Neural cell (in vitro differentiated cells): ENCODE results near the gene EYS. TPM values are rescaled to one million over a fixed set of nuclear protein-coding genes. Genes with fewer than 3 reads are reported as not detected.

Experiments
- H2AFZ ChIP-seq: fragments of 200-600, 300-800 bp; sonication (generic), shearing (Covaris generic); 2 replicates; pipeline ENCODE4 v1.6.0; 2014; ENCODE audit warnings: low read depth, mild to moderate bottlenecking, antibody characterized with exemption, low read length, moderate library complexity
- H3F3A ChIP-seq: fragments of 200-600 bp; shearing (Covaris generic); 2 replicates; pipeline ENCODE4 v1.6.1; 2016; ENCODE audit warnings: mild to moderate bottlenecking, moderate library complexity, mixed read lengths, antibody characterized with exemption, low read length; ENCODE audit not compliant: insufficient read depth, poor library complexity, severe bottlenecking
- H3K27ac ChIP-seq: fragments of 200-600, 300-800 bp; sonication (generic), shearing (Covaris generic); 2 replicates; pipeline ENCODE4 v1.5.1; 2014; ENCODE audit warnings: mild to moderate bottlenecking, low read length, moderate library complexity
- H3K27me3 ChIP-seq: fragments of 300-800, 200-600 bp; sonication (generic), shearing (Covaris generic); 2 replicates; pipeline ENCODE4 v1.6.0; 2014; ENCODE audit warnings: mild to moderate bottlenecking, low read depth, low read length, moderate library complexity; ENCODE audit not compliant: insufficient read depth
- H3K36me3 ChIP-seq: fragments of 300-800, 200-600 bp; sonication (generic), shearing (Covaris generic); 2 replicates; pipeline ENCODE4 v1.5.1; 2014; ENCODE audit warnings: mild to moderate bottlenecking, antibody characterized with exemption, low read length, moderate library complexity; ENCODE audit not compliant: insufficient read depth
- H3K4me2 ChIP-seq: fragments of 300-800, 200-600 bp; sonication (generic), shearing (Covaris generic); 2 replicates; pipeline ENCODE4 v1.6.0; 2014; ENCODE audit warnings: mild to moderate bottlenecking, low read length
- H3K4me3 ChIP-seq: fragments of 300-800, 200-600 bp; sonication (generic), shearing (Covaris generic); 2 replicates; pipeline ENCODE4 v1.5.1; 2014; ENCODE audit warnings: mild to moderate bottlenecking, low read length, moderate library complexity
- H3K79me2 ChIP-seq: fragments of 200-600 bp; shearing (Covaris generic); replicated peaks from 2 replicates; pipeline ENCODE4 v1.6.0; 2014; ENCODE audit warnings: mild to moderate bottlenecking, low read length, moderate library complexity; ENCODE audit not compliant: insufficient read depth
- H3K9ac ChIP-seq: fragments of 300-800, 200-600 bp; sonication (generic), shearing (Covaris generic); 2 replicates; pipeline ENCODE4 v1.6.1; 2016; ENCODE audit warnings: mild to moderate bottlenecking, low read length, mixed read lengths
- H3K9me2 ChIP-seq: fragments of 200-600 bp; shearing (Covaris generic); 2 replicates; pipeline ENCODE4 v1.6.1; 2016; ENCODE audit warnings: mild to moderate bottlenecking, low read length, mixed read lengths; ENCODE audit not compliant: insufficient read depth
- H3K9me3 ChIP-seq: fragments of 200-600, 300-800 bp; sonication (generic), shearing (Covaris generic); 2 replicates; pipeline ENCODE4 v1.6.1; 2016; ENCODE audit warnings: mild to moderate bottlenecking, mixed run types, low read length, moderate library complexity, mixed read lengths
- H4K20me1 ChIP-seq: fragments of 200-600 bp; shearing (Covaris generic); 2 replicates; pipeline ENCODE4 v1.6.1; 2016; ENCODE audit warnings: mild to moderate bottlenecking, mixed run types; ENCODE audit not compliant: insufficient read depth
- EP300 ChIP-seq: fragments of 450-650 bp; conservative IDR thresholded peaks from 2 replicates; pipeline ENCODE4 v1.6.1; 2014; ENCODE audit warnings: antibody characterized with exemption, mild to moderate bottlenecking, moderate library complexity; ENCODE audit not compliant: poor library complexity, severe bottlenecking
- MXI1 ChIP-seq: fragments of 450-650 bp; conservative IDR thresholded peaks from 2 replicates; pipeline ENCODE4 v1.6.1; 2014; ENCODE audit warnings: antibody characterized with exemption, mild to moderate bottlenecking; ENCODE audit not compliant: poor library complexity, severe bottlenecking
- POLR2AphosphoS5 ChIP-seq: IDR thresholded peaks from 2 replicates; pipeline ENCODE4 v1.6.1; 2012
- RAD21 ChIP-seq: fragments of 450-650 bp; conservative IDR thresholded peaks from 2 replicates; pipeline ENCODE4 v1.6.1; 2014; ENCODE audit warnings: antibody characterized with exemption, mild to moderate bottlenecking, moderate library complexity
- REST ChIP-seq: IDR thresholded peaks from 2 replicates; pipeline ENCODE4 v1.6.1; 2012; ENCODE audit warnings: borderline replicate concordance
- SMC3 ChIP-seq: fragments of 450-650 bp; conservative IDR thresholded peaks from 2 replicates; pipeline ENCODE4 v1.6.1; 2014; ENCODE audit warnings: antibody characterized with exemption, mild to moderate bottlenecking, moderate library complexity; ENCODE audit not compliant: poor library complexity
- TAF1 ChIP-seq: IDR thresholded peaks from 2 replicates; pipeline ENCODE4 v1.6.1; 2012; ENCODE audit warnings: low read depth
- polyA plus RNA-seq: library from polyadenylated mRNA; depleted of rRNA; stranded (reverse); fragments of >200 nt; gene quantifications from 2 replicates; pipeline ENCODE4 v1.2.3, GENCODE V29; 2014
- TF ChIP-seq, protein P1 (sequence below): fragments of 450-650 bp; IDR thresholded peaks from 2 replicates; pipeline ENCODE4 v1.5.1; 2014; ENCODE audit warnings: antibody characterized with exemption, mild to moderate bottlenecking, moderate library complexity; ENCODE audit not compliant: poor library complexity, severe bottlenecking

EYS gene
- polyA plus RNA-seq, 1 donor from 2014 or later = 0.38 TPM

DNA sequence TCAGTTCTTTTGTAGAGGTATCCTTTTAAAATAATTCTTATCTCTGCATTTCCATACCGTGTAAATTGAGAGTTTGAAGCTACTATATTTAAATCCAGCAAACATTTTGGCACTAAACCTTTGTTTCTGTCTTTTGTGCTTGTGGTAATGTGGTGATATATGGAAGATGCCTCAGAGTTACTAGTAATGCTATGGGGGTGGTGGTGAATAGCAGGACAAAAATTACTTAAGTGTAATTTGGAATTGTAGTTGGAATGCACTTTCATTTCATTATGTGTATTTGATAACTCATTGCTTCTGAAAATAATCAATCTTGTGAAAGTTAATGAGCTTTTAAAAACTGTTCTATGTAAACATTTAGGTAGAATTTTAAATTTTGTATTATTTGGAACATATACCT, 1666.9 kb downstream of the EYS start:
- no peak overlapping the region for H2AFZ ChIP-seq
- H3K9me3 ChIP-seq = no peaks in the 10 kb centered on the region
- H3K79me2 ChIP-seq = no peaks in the 10 kb centered on the region
- no peak overlapping the region for H3K4me2 ChIP-seq
- H3K27ac ChIP-seq = no peak overlapping the region
- H4K20me1 ChIP-seq = no peaks in the 10 kb centered on the region
- no peaks in the 10 kb centered on the region for H3K27me3 ChIP-seq
- H3F3A ChIP-seq = no peaks in the 10 kb centered on the region
- no peaks in the 10 kb centered on the region for H3K9me2 ChIP-seq
- no peak overlapping the region for H3K4me3 ChIP-seq
- H3K36me3 ChIP-seq = no peaks in the 10 kb centered on the region
- H3K9ac ChIP-seq = no peak overlapping the region
- TF ChIP-seq MXI1 (no peak), REST (no peak), EP300 (no peak), TAF1 (no peak), POLR2AphosphoS5 (no peak), SMC3 (no peak)
- TF ChIP-seq, protein P1, sequence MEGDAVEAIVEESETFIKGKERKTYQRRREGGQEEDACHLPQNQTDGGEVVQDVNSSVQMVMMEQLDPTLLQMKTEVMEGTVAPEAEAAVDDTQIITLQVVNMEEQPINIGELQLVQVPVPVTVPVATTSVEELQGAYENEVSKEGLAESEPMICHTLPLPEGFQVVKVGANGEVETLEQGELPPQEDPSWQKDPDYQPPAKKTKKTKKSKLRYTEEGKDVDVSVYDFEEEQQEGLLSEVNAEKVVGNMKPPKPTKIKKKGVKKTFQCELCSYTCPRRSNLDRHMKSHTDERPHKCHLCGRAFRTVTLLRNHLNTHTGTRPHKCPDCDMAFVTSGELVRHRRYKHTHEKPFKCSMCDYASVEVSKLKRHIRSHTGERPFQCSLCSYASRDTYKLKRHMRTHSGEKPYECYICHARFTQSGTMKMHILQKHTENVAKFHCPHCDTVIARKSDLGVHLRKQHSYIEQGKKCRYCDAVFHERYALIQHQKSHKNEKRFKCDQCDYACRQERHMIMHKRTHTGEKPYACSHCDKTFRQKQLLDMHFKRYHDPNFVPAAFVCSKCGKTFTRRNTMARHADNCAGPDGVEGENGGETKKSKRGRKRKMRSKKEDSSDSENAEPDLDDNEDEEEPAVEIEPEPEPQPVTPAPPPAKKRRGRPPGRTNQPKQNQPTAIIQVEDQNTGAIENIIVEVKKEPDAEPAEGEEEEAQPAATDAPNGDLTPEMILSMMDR = no peak

DNA sequence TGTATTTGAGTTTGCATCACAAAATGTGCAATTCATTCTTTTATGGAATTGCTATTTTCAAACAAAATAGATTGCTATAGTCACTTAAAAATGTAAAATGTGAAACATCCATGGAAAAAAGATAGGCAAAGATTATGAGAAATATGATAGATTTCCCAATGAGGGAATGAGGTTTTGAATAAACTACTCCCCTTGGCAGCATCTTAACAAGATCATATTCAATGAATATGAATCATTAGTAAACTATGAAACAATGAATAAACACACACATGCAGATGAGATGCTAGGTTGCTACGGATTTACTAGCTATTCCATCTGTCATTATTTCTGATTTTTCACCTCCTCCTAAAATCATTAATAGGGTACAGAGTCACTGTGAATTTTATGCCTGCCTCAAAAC, 1669.6 kb downstream of the EYS start:
- no peaks in the 10 kb centered on the region for H3K9me2 ChIP-seq
- no peaks in the 10 kb centered on the region for H3F3A ChIP-seq
- no peaks in the 10 kb centered on the region for H3K79me2 ChIP-seq
- no peak overlapping the region for H3K4me3 ChIP-seq
- H3K4me2 ChIP-seq = no peak overlapping the region
- H3K36me3 ChIP-seq = no peaks in the 10 kb centered on the region
- no peaks in the 10 kb centered on the region for H3K27me3 ChIP-seq
- H4K20me1 ChIP-seq = no peaks in the 10 kb centered on the region
- H2AFZ ChIP-seq = no peak overlapping the region
- TF ChIP-seq, protein P1 = no peak
- no peak for TF ChIP-seq POLR2AphosphoS5
- no peak for TF ChIP-seq MXI1
- TF ChIP-seq SMC3 = no peak
- no peak for TF ChIP-seq EP300
- TF ChIP-seq REST = no peak
- TF ChIP-seq RAD21 = no peak
- no peaks in the 10 kb centered on the region for H3K9me3 ChIP-seq
- no peak overlapping the region for H3K27ac ChIP-seq
- H3K9ac ChIP-seq = no peak overlapping the region
